ENCODE measurements around the gene PTPRS.

The PTPRS gene

GRCh38 chr19:5354403-5354802 is 13.8 kb upstream of the PTPRS start:
- no peak for DNase-seq

- no peak for DNase-seq
Observed at GRCh38 chr19:5352229-5352763, 11.7 kb upstream of the PTPRS start.

- no peak for DNase-seq
Observed at GRCh38 chr19:5351731-5352228, 11.2 kb upstream of the PTPRS start.

GRCh38 chr19:5349041-5349440 is 8.4 kb upstream of the PTPRS start:
- no peak for DNase-seq

- no peak for DNase-seq
Observed at GRCh38 chr19:5345895-5346386, 5.3 kb upstream of the PTPRS start.

GRCh38 chr19:5343848-5344247 is 3.2 kb upstream of the PTPRS start:
- no peak for DNase-seq

GRCh38 chr19:5342573-5343201 is 2.1 kb upstream of the PTPRS start:
- no peak for DNase-seq

- DNase-seq = no peak
Observed at GRCh38 chr19:5341981-5342380, 1.4 kb upstream of the PTPRS start.

- DNase-seq = no peak
Observed at GRCh38 chr19:5341448-5341820, 822 bp upstream of the PTPRS start.

GRCh38 chr19:5339950-5340636 is 519 bp downstream of the PTPRS start:
- DNase-seq = no peak

GRCh38 chr19:5339198-5339949 is 1.2 kb downstream of the PTPRS start:
- DNase-seq = no peak

GRCh38 chr19:5338656-5339197 is 1.9 kb downstream of the PTPRS start:
- no peak for DNase-seq

GRCh38 chr19:5337708-5338655 is 2.6 kb downstream of the PTPRS start:
- DNase-seq = no peak

- no peak for DNase-seq
Observed at GRCh38 chr19:5337126-5337525, 3.5 kb downstream of the PTPRS start.

- DNase-seq = no peak
Observed at GRCh38 chr19:5336195-5336965, 4.2 kb downstream of the PTPRS start.

GRCh38 chr19:5335593-5335992 is 5.0 kb downstream of the PTPRS start:
- no peak for DNase-seq

- DNase-seq = no peak
Observed at GRCh38 chr19:5334824-5335500, 5.7 kb downstream of the PTPRS start.

- DNase-seq = no peak
Observed at GRCh38 chr19:5334366-5334739, 6.3 kb downstream of the PTPRS start.

GRCh38 chr19:5333581-5334365 is 6.8 kb downstream of the PTPRS start:
- no peak for DNase-seq

GRCh38 chr19:5332501-5332900 is 8.1 kb downstream of the PTPRS start:
- DNase-seq = no peak

Data from inflammatory macrophage treated with lipopolysaccharide for 4 hours (primary cell).